Testis (tissue), 3 donors: Measurements from ENCODE around the gene LAMTOR3. TPM values are rescaled to one million over a fixed set of nuclear protein-coding genes. Genes with fewer than 3 reads are reported as not detected.

Experiments
- DNase-seq: peaks from one replicate; pipeline ENCODE4 v3.0.0-alpha.2; 2019
- H3K27ac ChIP-seq, 2 donors: fragments of 200-600 bp; sonication (generic); one replicate each; pipeline ENCODE4 v1.5.1; 2019
- H3K27me3 ChIP-seq: fragments of 200-600 bp; sonication (generic); one replicate; pipeline ENCODE4 v1.5.1; 2019
- H3K36me3 ChIP-seq: fragments of 200-600 bp; sonication (generic); one replicate; pipeline ENCODE4 v1.5.1; 2017; ENCODE audit warnings: low read depth; ENCODE audit errors: missing control alignments
- H3K4me1 ChIP-seq: fragments of 200-600 bp; sonication (generic); one replicate; pipeline ENCODE4 v1.5.1; 2019
- H3K4me3 ChIP-seq, 2 donors: fragments of 200-600 bp; sonication (generic); one replicate each; pipeline ENCODE4 v1.5.1; 2017 to 2019
- H3K9me3 ChIP-seq: fragments of 200-600 bp; sonication (generic); one replicate; pipeline ENCODE4 v1.5.1; 2017
- CTCF ChIP-seq, 3 experiments: fragments of 450-650 bp in 2 of 3; fragments of 200-600 bp in 1 of 3; sonication (generic) in 1 of 3; IDR thresholded peaks; one replicate each; pipeline ENCODE4 v1.5.1; 2016 to 2019; ENCODE audit warnings: antibody characterized with exemption in 3 of 3, mild to moderate bottlenecking in 2 of 3, moderate library complexity in 1 of 3
- POLR2A ChIP-seq: fragments of 450-650 bp; IDR thresholded peaks from one replicate; pipeline ENCODE4 v1.6.1; 2017; ENCODE audit warnings: antibody characterized with exemption, mild to moderate bottlenecking, moderate library complexity
- WGBS, 2 donors: methylation state at CpG; one replicate each; pipeline ENCODE4 v1.1.5; 2018; 5-methylcytosine and 5-hydroxymethylcytosine counted together
- intact Hi-C: fragments of 100-400 bp; cut with DNase I; formaldehyde crosslinking; loops from one replicate; pipeline ENCODE4 v1.15.1; 2023; ENCODE audit warnings: low total_unique reads
- polyA plus RNA-seq: library from polyadenylated mRNA; stranded (reverse); fragments of 350-450 nt; fragmentation: Illumina TruSeq; extraction: RNeasy Lipid Tissue Mini Kit (QIAGEN cat#74804); gene quantifications from one replicate; pipeline ENCODE4 v1.2.3, GENCODE V29; 2014; ENCODE audit warnings: low read depth, low replicate concordance; ENCODE audit not compliant: insufficient read depth
- total RNA-seq, 2 donors: library from RNA; depleted of rRNA; stranded (reverse); fragments of >200 nt; gene quantifications; one replicate each; pipeline ENCODE4 v1.2.3, GENCODE V29; 2016

The LAMTOR3 gene
- total and polyA plus RNA-seq, 3 donors from 2014 or later = 42.0 to 51.7 (median 50.2) TPM

- H3K27ac ChIP-seq = no peak overlapping the region
- DNase-seq = no peak
- H3K27me3 ChIP-seq = no peaks in the 10 kb centered on the region
- no peaks in the 10 kb centered on the region for H3K36me3 ChIP-seq
- H3K4me1 ChIP-seq = peaks cover 4% of the 10 kb centered on the region
- no peak overlapping the region for H3K4me3 ChIP-seq
- intact Hi-C loops = no loop called here
- no peaks in the 10 kb centered on the region for H3K9me3 ChIP-seq
- 77 to 78% methylated on average over 1 of the region's 1 CpG for WGBS, 2 donors
- TF ChIP-seq CTCF (IDR thresholded peaks at IDR 0.05) = no peak
- TF ChIP-seq POLR2A = no peak
Measured at GRCh38 chr4:99855678-99856077, 38.5 kb downstream of the LAMTOR3 start.

GRCh38 chr4:99853999-99854398 lies 40.2 kb downstream of the LAMTOR3 start:
- intact Hi-C loops = no loop called here
- WGBS, 2 donors = 68 to 83% methylated on average over 1 of the region's 1 CpG
- Histone ChIP-seq H3K27ac (no peak overlapping the region), H3K4me3 (no peak overlapping the region), H3K9me3 (no peaks in the 10 kb centered on the region), H3K4me1 (peaks cover 4% of the 10 kb centered on the region), H3K36me3 (no peaks in the 10 kb centered on the region), H3K27me3 (no peaks in the 10 kb centered on the region)
- DNase-seq = no peak
- TF ChIP-seq POLR2A = no peak

GRCh38 chr4:99853190-99853589 lies 41.0 kb downstream of the LAMTOR3 start:
- Histone ChIP-seq H3K4me3 (no peak overlapping the region), H3K27ac (no peak overlapping the region), H3K27me3 (no peaks in the 10 kb centered on the region), H3K9me3 (no peaks in the 10 kb centered on the region), H3K36me3 (no peaks in the 10 kb centered on the region), H3K4me1 (peaks cover 4% of the 10 kb centered on the region)
- WGBS, 2 donors = 77 to 80% methylated on average over 3 of the region's 3 CpGs
- no peak for DNase-seq
- TF ChIP-seq POLR2A (no peak), CTCF (IDR thresholded peaks at IDR 0.05) (no peak)
- intact Hi-C loops = no loop called here

- no peak for DNase-seq
- WGBS, 2 donors = 93% methylated on average over 3 of the region's 3 CpGs
- intact Hi-C loops = no loop called here
- no peaks in the 10 kb centered on the region for H3K9me3 ChIP-seq
- H3K36me3 ChIP-seq = no peaks in the 10 kb centered on the region
- no peak overlapping the region for H3K27ac ChIP-seq
- no peaks in the 10 kb centered on the region for H3K27me3 ChIP-seq
- TF ChIP-seq CTCF (IDR thresholded peaks at IDR 0.05) (no peak), POLR2A (no peak)
- no peaks in the 10 kb centered on the region for H3K4me1 ChIP-seq
- H3K4me3 ChIP-seq = no peak overlapping the region
Measured at GRCh38 chr4:99852199-99852749, 42.0 kb downstream of the LAMTOR3 start.

GRCh38 chr4:99848591-99849001 lies 45.6 kb downstream of the LAMTOR3 start:
- Histone ChIP-seq H3K36me3 (no peaks in the 10 kb centered on the region), H3K4me1 (peaks cover 14% of the 10 kb centered on the region), H3K27ac (no peak overlapping the region), H3K9me3 (no peaks in the 10 kb centered on the region), H3K27me3 (no peaks in the 10 kb centered on the region), H3K4me3 (no peak overlapping the region)
- no peak for DNase-seq
- WGBS, 2 donors = 89 to 95% methylated on average over 4 of the region's 4 CpGs
- intact Hi-C loops = no loop called here
- TF ChIP-seq CTCF (IDR thresholded peaks at IDR 0.05) (no peak), POLR2A (no peak)
